HEK293 (cell line): ENCODE results near the gene ZFP57.

Experiments used
- CTCF ChIA-PET: fragments of 350-600 bp; formaldehyde crosslinking; extraction: SDS; loops from one replicate; lab custom pipeline; 2021; ENCODE audit warnings: antibody characterized with exemption; lab: Yijun Ruan, JAX
- POLR2A ChIA-PET: fragments of 300-600 bp; formaldehyde crosslinking; extraction: SDS; loops from one replicate; lab custom pipeline; 2020; ENCODE audit warnings: antibody characterized with exemption, inconsistent platforms; lab: Yijun Ruan, JAX
- H3K27ac ChIP-seq: fragments of 200-500 bp; sonication (Bioruptor generic); 2 replicates; pipeline ENCODE4 v1.5.1; 2014; ENCODE audit warnings: low read depth, low read length, control low read depth, inconsistent platforms; ENCODE audit errors: extremely low read depth
- H3K36me3 ChIP-seq, 2 experiments: fragments of 200-500 bp in 1 of 2; sonication (Bioruptor generic) in 1 of 2; 1 replicate in 1 of 2; 2 replicates in 1 of 2; pipeline ENCODE4 v1.5.1; 2014 to 2017; ENCODE audit warnings: inconsistent platforms in 2 of 2, low read length in 2 of 2; ENCODE audit not compliant: control insufficient read depth in 2 of 2, insufficient read depth in 1 of 2
- H3K4me1 ChIP-seq: fragments of 200-500 bp; sonication (Bioruptor generic); 2 replicates; pipeline ENCODE4 v1.5.1; 2014; ENCODE audit warnings: mild to moderate bottlenecking, low read length, inconsistent platforms; ENCODE audit not compliant: control insufficient read depth, insufficient read depth
- H3K4me3 ChIP-seq: 2 replicates; pipeline ENCODE4 v1.5.1; 2011; ENCODE audit warnings: low read depth, mild to moderate bottlenecking, control low read depth, low read length, moderate library complexity
- H3K9me3 ChIP-seq: fragments of 200-500 bp; sonication (Bioruptor generic); 2 replicates; pipeline ENCODE4 v1.5.1; 2014; ENCODE audit warnings: low read depth, low read length, inconsistent platforms; ENCODE audit not compliant: control insufficient read depth, insufficient read depth
- EGR2 ChIP-seq: fragments of 450-650 bp; formaldehyde crosslinking; IDR thresholded peaks from 2 replicates; pipeline ENCODE4 v1.5.1; 2016; ENCODE audit warnings: low read depth, missing biosample characterization, missing genetic modification characterization
- GLIS1 ChIP-seq: fragments of 450-650 bp; formaldehyde crosslinking; IDR thresholded peaks from 2 replicates; pipeline ENCODE4 v1.5.1; 2016; ENCODE audit warnings: missing biosample characterization, missing genetic modification characterization
- KLF1 ChIP-seq: fragments of 450-650 bp; formaldehyde crosslinking; IDR thresholded peaks from 2 replicates; pipeline ENCODE4 v1.5.1; 2016; ENCODE audit warnings: missing biosample characterization, missing genetic modification characterization
- KLF7 ChIP-seq: fragments of 450-650 bp; formaldehyde crosslinking; IDR thresholded peaks from 2 replicates; pipeline ENCODE4 v1.5.1; 2016; ENCODE audit warnings: missing biosample characterization, missing genetic modification characterization, borderline replicate concordance
- SCRT2 ChIP-seq: fragments of 450-650 bp; formaldehyde crosslinking; IDR thresholded peaks from 2 replicates; pipeline ENCODE4 v1.5.1; 2016; ENCODE audit warnings: missing biosample characterization, missing genetic modification characterization
- SP2 ChIP-seq: fragments of 450-650 bp; formaldehyde crosslinking; IDR thresholded peaks from 2 replicates; pipeline ENCODE4 v1.5.1; 2016; ENCODE audit warnings: missing biosample characterization, missing genetic modification characterization
- TRIM28 ChIP-seq: IDR thresholded peaks from 2 replicates; pipeline ENCODE4 v1.6.1; 2011; ENCODE audit warnings: low read length, control low read depth, borderline replicate concordance
- ZBTB21 ChIP-seq: fragments of 450-650 bp; formaldehyde crosslinking; IDR thresholded peaks from 2 replicates; pipeline ENCODE4 v1.5.1; 2017; ENCODE audit warnings: missing biosample characterization, missing genetic modification characterization
- ZFHX2 ChIP-seq: fragments of 450-650 bp; formaldehyde crosslinking; conservative IDR thresholded peaks from 2 replicates; pipeline ENCODE4 v1.5.1; 2016; ENCODE audit warnings: missing biosample characterization, missing genetic modification characterization
- ZNF132 ChIP-seq: fragments of 450-650 bp; formaldehyde crosslinking; IDR thresholded peaks from 2 replicates; pipeline ENCODE4 v1.5.1; 2017; ENCODE audit warnings: missing biosample characterization, missing genetic modification characterization, borderline replicate concordance
- ZNF2 ChIP-seq: fragments of 450-650 bp; formaldehyde crosslinking; IDR thresholded peaks from 2 replicates; pipeline ENCODE4 v1.5.1; 2016; ENCODE audit warnings: missing biosample characterization, missing genetic modification characterization
- ZNF202 ChIP-seq: fragments of 450-650 bp; formaldehyde crosslinking; IDR thresholded peaks from 2 replicates; pipeline ENCODE4 v1.5.1; 2016; ENCODE audit warnings: missing biosample characterization, missing genetic modification characterization, borderline replicate concordance
- ZNF239 ChIP-seq: fragments of 450-650 bp; formaldehyde crosslinking; IDR thresholded peaks from 2 replicates; pipeline ENCODE4 v1.5.1; 2016; ENCODE audit warnings: missing biosample characterization, missing genetic modification characterization
- ZNF324 ChIP-seq: fragments of 450-650 bp; formaldehyde crosslinking; IDR thresholded peaks from 2 replicates; pipeline ENCODE4 v1.5.1; 2016; ENCODE audit warnings: missing biosample characterization, missing genetic modification characterization
- ZNF350 ChIP-seq: fragments of 450-650 bp; formaldehyde crosslinking; IDR thresholded peaks from 2 replicates; pipeline ENCODE4 v1.5.0; 2017; ENCODE audit warnings: missing biosample characterization, mild to moderate bottlenecking, missing genetic modification characterization
- ZNF354C ChIP-seq: fragments of 450-650 bp; formaldehyde crosslinking; IDR thresholded peaks from 2 replicates; pipeline ENCODE4 v1.5.1; 2016; ENCODE audit warnings: missing biosample characterization, missing genetic modification characterization, low read depth, borderline replicate concordance
- ZNF366 ChIP-seq: fragments of 450-650 bp; formaldehyde crosslinking; conservative IDR thresholded peaks from 2 replicates; pipeline ENCODE4 v1.5.1; 2016; ENCODE audit warnings: missing biosample characterization, missing genetic modification characterization
- ZNF391 ChIP-seq: fragments of 450-650 bp; formaldehyde crosslinking; IDR thresholded peaks from 2 replicates; pipeline ENCODE4 v1.5.1; 2016; ENCODE audit warnings: low read depth, missing biosample characterization, missing genetic modification characterization, borderline replicate concordance
- ZNF416 ChIP-seq: fragments of 450-650 bp; formaldehyde crosslinking; IDR thresholded peaks from 2 replicates; pipeline ENCODE4 v1.5.1; 2016; ENCODE audit warnings: missing biosample characterization, missing genetic modification characterization
- ZNF48 ChIP-seq: fragments of 450-650 bp; formaldehyde crosslinking; IDR thresholded peaks from 2 replicates; pipeline ENCODE4 v1.5.1; 2016; ENCODE audit warnings: missing biosample characterization, missing genetic modification characterization
- ZNF510 ChIP-seq: fragments of 450-650 bp; formaldehyde crosslinking; IDR thresholded peaks from 2 replicates; pipeline ENCODE4 v1.5.1; 2018; ENCODE audit warnings: mild to moderate bottlenecking, missing genetic modification characterization, missing biosample characterization; ENCODE audit not compliant: insufficient replicate concordance
- ZNF621 ChIP-seq: fragments of 450-650 bp; formaldehyde crosslinking; IDR thresholded peaks from 2 replicates; pipeline ENCODE4 v1.5.1; 2017; ENCODE audit warnings: missing biosample characterization, missing genetic modification characterization
- ZNF645 ChIP-seq: fragments of 450-650 bp; formaldehyde crosslinking; IDR thresholded peaks from 2 replicates; pipeline ENCODE4; 2016; ENCODE audit warnings: missing biosample characterization, missing genetic modification characterization
- ZNF658 ChIP-seq: fragments of 450-650 bp; formaldehyde crosslinking; IDR thresholded peaks from 2 replicates; pipeline ENCODE4; 2016; ENCODE audit warnings: missing biosample characterization, missing genetic modification characterization
- ZNF777 ChIP-seq: fragments of 450-650 bp; formaldehyde crosslinking; IDR thresholded peaks from 2 replicates; pipeline ENCODE4 v1.5.1; 2017; ENCODE audit warnings: missing biosample characterization, missing genetic modification characterization, borderline replicate concordance
- ZSCAN16 ChIP-seq: fragments of 450-650 bp; formaldehyde crosslinking; IDR thresholded peaks from 2 replicates; pipeline ENCODE4 v1.5.1; 2016; ENCODE audit warnings: missing biosample characterization, missing genetic modification characterization
- ZSCAN23 ChIP-seq: fragments of 450-650 bp; formaldehyde crosslinking; IDR thresholded peaks from 2 replicates; pipeline ENCODE4 v1.5.1; 2016; ENCODE audit warnings: missing biosample characterization, missing genetic modification characterization
- TF ChIP-seq, protein P1 (sequence below): fragments of 450-650 bp; formaldehyde crosslinking; IDR thresholded peaks from 2 replicates; pipeline ENCODE4 v1.5.1; 2017; ENCODE audit warnings: missing biosample characterization, missing genetic modification characterization
- TF ChIP-seq, protein P2 (sequence below): fragments of 450-650 bp; formaldehyde crosslinking; IDR thresholded peaks from 2 replicates; pipeline ENCODE4 v1.5.1; 2016; ENCODE audit warnings: missing biosample characterization, missing genetic modification characterization, low read depth

Gene ZFP57

GRCh38 chr6:29631860-29632731 is 48.9 kb downstream of the ZFP57 start (continued):
- TF ChIP-seq GLIS1 (peak; percentile 66), KLF1 (tag by site-specific recombination) (peak; percentile 56; the same call in 1 of the 2 replicates), ZNF658 (no peak), ZNF239 (tag by site-specific recombination) (no peak)

DNA sequence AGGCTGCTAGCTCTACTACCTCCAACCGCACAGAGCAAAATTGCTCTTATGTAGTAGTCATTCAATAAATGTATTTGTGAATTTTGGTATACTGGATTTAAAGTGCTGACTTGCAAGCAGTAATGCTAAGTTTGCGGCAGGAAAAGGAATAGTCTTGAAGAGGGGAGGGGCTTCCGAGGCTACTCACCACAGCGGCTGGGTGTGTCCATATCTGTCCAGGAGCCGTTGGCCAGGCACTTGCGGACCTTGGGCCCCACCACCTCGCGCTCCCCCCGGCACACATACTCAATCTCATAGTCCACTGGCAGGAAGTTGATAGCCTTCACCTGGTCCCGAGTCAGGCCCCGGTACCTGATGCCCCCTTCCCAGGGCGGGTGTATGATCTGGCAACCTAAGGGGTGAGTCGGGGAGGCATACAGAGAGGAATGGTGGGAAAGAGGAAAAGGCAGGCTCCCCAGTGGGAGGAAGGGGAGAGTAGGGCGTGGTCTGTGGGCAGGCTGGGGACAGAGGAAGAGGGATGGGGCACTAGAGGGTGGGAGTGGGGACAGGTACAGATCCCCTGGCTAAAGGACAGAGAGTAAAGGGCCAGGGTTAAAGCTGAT is 49.6 kb downstream of the ZFP57 start:
- POLR2A ChIA-PET: no interaction called here
- Histone ChIP-seq H3K4me3 (peak overlapping the region; percentile 3), H3K27ac (no peak overlapping the region), H3K36me3 (peaks cover 0 to 11% of the 10 kb centered on the region in 2 experiments; a peak in 1 of 3 replicates), H3K4me1 (peaks cover 4% of the 10 kb centered on the region; the same call in 1 of the 2 replicates)
- TF ChIP-seq SCRT2 (tag by site-specific recombination) (0 out of 2 replicates have a peak, but pooled peaks have one; percentile 38), SP2 (tag by site-specific recombination) (peak; percentile 69), KLF7 (tag by site-specific recombination) (peak; percentile 21; the same call in 1 of the 2 replicates), ZNF324 (no peak), ZFHX2 (tag by site-specific recombination) (peak; percentile 70), EGR2 (tag by site-specific recombination) (peak; percentile 61)
- TF ChIP-seq, all 188 proteins: peak for 5
- CTCF ChIA-PET: interaction anchor here (0.7 to 4.3 kb wide), 5 partner anchors 16 to 64 kb away, joined by 3 to 19 read pairs (median 5); no protein-coding TSS in a partner anchor
- H3K9me3 ChIP-seq: no peaks in the 10 kb centered on the region

DNA sequence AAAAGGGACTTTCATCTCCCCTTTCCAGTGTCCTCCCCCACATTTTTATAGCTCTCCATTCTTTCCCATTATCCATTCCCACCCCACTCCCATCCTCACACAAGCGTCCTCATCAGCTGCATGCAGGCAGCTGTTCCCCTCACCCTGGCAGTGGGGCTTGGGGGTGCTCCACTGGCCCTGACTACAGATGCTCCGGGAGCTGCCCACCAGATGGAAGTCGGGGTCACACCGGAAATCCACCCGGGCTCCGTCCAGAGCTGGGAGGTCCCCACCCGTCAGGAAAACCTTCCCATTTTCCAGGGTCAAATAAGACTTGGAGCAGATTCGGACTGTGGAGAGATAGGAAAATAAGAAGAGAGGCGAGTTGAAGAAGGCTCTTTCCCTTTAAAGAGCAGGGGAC is 50.6 kb downstream of the ZFP57 start:
- ChIA-PET CTCF (interaction anchor here (0.8 to 4.3 kb wide), 6 partner anchors 17 to 273 kb away, joined by 3 to 19 read pairs (median 6); no protein-coding TSS in a partner anchor), POLR2A (interaction anchor here (0.7 kb wide), 1 partner anchor 65 kb away, joined by 3 read pairs; no protein-coding TSS in a partner anchor)
- H3K4me3 ChIP-seq: no peak overlapping the region
- no peak overlapping the region for H3K27ac ChIP-seq
- H3K4me1 ChIP-seq: peaks cover 7% of the 10 kb centered on the region
- H3K36me3 ChIP-seq: peaks cover 0 to 14% of the 10 kb centered on the region in 2 experiments; a peak in 1 of 3 replicates
- H3K9me3 ChIP-seq: no peaks in the 10 kb centered on the region
- TF ChIP-seq ZNF777 (tag by site-specific recombination) (no peak), ZNF416 (no peak), ZNF48 (tag by site-specific recombination) (no peak), ZNF132 (tag by site-specific recombination) (no peak), ZNF366 (tag by site-specific recombination) (no peak), ZNF350 (tag by site-specific recombination) (no peak), ZNF354C (tag by site-specific recombination) (no peak), ZNF202 (no peak), ZNF645 (tag by site-specific recombination) (no peak), ZBTB21 (tag by site-specific recombination) (no peak), ZSCAN23 (tag by site-specific recombination) (no peak), TRIM28 (no peak), ZNF391 (tag by site-specific recombination) (no peak), ZNF2 (tag by site-specific recombination) (no peak), ZNF510 (tag by site-specific recombination) (no peak), ZSCAN16 (tag by site-specific recombination) (no peak), ZNF621 (no peak)
- TF ChIP-seq, protein P1, sequence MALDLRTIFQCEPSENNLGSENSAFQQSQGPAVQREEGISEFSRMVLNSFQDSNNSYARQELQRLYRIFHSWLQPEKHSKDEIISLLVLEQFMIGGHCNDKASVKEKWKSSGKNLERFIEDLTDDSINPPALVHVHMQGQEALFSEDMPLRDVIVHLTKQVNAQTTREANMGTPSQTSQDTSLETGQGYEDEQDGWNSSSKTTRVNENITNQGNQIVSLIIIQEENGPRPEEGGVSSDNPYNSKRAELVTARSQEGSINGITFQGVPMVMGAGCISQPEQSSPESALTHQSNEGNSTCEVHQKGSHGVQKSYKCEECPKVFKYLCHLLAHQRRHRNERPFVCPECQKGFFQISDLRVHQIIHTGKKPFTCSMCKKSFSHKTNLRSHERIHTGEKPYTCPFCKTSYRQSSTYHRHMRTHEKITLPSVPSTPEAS (tag by site-specific recombination): no peak
- TF ChIP-seq, protein P2, sequence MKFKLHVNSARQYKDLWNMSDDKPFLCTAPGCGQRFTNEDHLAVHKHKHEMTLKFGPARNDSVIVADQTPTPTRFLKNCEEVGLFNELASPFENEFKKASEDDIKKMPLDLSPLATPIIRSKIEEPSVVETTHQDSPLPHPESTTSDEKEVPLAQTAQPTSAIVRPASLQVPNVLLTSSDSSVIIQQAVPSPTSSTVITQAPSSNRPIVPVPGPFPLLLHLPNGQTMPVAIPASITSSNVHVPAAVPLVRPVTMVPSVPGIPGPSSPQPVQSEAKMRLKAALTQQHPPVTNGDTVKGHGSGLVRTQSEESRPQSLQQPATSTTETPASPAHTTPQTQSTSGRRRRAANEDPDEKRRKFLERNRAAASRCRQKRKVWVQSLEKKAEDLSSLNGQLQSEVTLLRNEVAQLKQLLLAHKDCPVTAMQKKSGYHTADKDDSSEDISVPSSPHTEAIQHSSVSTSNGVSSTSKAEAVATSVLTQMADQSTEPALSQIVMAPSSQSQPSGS (tag by site-specific recombination): no peak
- TF ChIP-seq, all 188 proteins: peak for 0
